H1 (cell line): ENCODE data around the gene NTPCR. TPM values are rescaled to one million over a fixed set of nuclear protein-coding genes. Genes with fewer than 3 reads are reported as not detected.

Experiments used
- CTCF ChIA-PET: fragments of 300-600 bp; sonication (Branson Sonifier 250); formaldehyde crosslinking; loops from one replicate; lab custom pipeline; 2021; ENCODE audit not compliant: partially characterized antibody; lab: Charles Lee
- POLR2A ChIA-PET: fragments of 300-600 bp; sonication (Branson Sonifier 250); formaldehyde crosslinking; loops from one replicate; lab custom pipeline; 2021; ENCODE audit warnings: inconsistent platforms; ENCODE audit not compliant: partially characterized antibody; lab: Charles Lee
- DNase-seq, 2 experiments: peaks; one replicate each; pipeline versions ENCODE4 v3.0.0 to v3.0.0-alpha.2; 2010 to 2022; ENCODE audit warnings: low spot score in 2 of 2, low read depth in 1 of 2, mixed read lengths in 1 of 2
- FAIRE-seq: peaks from 2 replicates; lab custom pipeline; 2011; peaks lifted over from hg19 to GRCh38; lab: Jason Lieb, UNC
- H2AFZ ChIP-seq: 2 replicates; pipeline ENCODE4 v1.8.1; 2012; ENCODE audit warnings: low read length, inconsistent platforms
- H2AK5ac ChIP-seq: 2 replicates; pipeline ENCODE4 v1.6.1; 2013; ENCODE audit warnings: low read depth, low read length
- H2BK120ac ChIP-seq: replicated peaks from 2 replicates; pipeline ENCODE3; 2013; ENCODE audit warnings: low read depth, low read length, inconsistent platforms
- H2BK12ac ChIP-seq: 2 replicates; pipeline ENCODE4 v1.6.1; 2013; ENCODE audit warnings: low read depth, low read length
- H2BK15ac ChIP-seq: 2 replicates; pipeline ENCODE4 v1.6.1; 2013; ENCODE audit warnings: low read length
- H2BK20ac ChIP-seq: 2 replicates; pipeline ENCODE4 v1.6.1; 2013; ENCODE audit warnings: low read length
- H2BK5ac ChIP-seq: 2 replicates; pipeline ENCODE4 v1.6.1; 2013; ENCODE audit warnings: low read depth, low read length
- H3K14ac ChIP-seq: 2 replicates; pipeline ENCODE4 v1.6.1; 2013; ENCODE audit warnings: inconsistent platforms; ENCODE audit not compliant: insufficient read length
- H3K18ac ChIP-seq: 2 replicates; pipeline ENCODE4 v1.6.1; 2013; ENCODE audit warnings: low read length; ENCODE audit errors: extremely low read depth
- H3K23ac ChIP-seq: 2 replicates; pipeline ENCODE4 v1.6.1; 2013; ENCODE audit warnings: inconsistent platforms; ENCODE audit not compliant: insufficient read length
- H3K23me2 ChIP-seq: 2 replicates; pipeline ENCODE4 v1.6.1; 2013; ENCODE audit warnings: low read depth, low read length
- H3K27ac ChIP-seq: 2 replicates; pipeline ENCODE4 v1.6.1; 2011; ENCODE audit warnings: low read depth, low read length, inconsistent platforms
- H3K27me3 ChIP-seq, 4 experiments: replicated peaks in 1 of 4; 1 replicate in 1 of 4; 2 replicates in 3 of 4; pipeline versions ENCODE4 v1.6.1 to v1.8.1; 2011 to 2013; ENCODE audit warnings: low read length in 3 of 4, mild to moderate bottlenecking in 3 of 4, inconsistent platforms in 2 of 4, mixed read lengths in 2 of 4, moderate library complexity in 1 of 4; ENCODE audit not compliant: control insufficient read depth in 3 of 4, insufficient read depth in 3 of 4; ENCODE audit errors: extremely low read depth in 1 of 4
- H3K36me3 ChIP-seq, 4 experiments: 2 replicates each; pipeline versions ENCODE4 v1.6.1 to v1.8.1; 2011 to 2013; ENCODE audit warnings: mild to moderate bottlenecking in 4 of 4, low read length in 3 of 4, moderate library complexity in 2 of 4, control low read depth in 1 of 4, inconsistent platforms in 1 of 4; ENCODE audit not compliant: insufficient read depth in 4 of 4, control insufficient read depth in 2 of 4
- H3K4ac ChIP-seq: replicated peaks from 2 replicates; pipeline ENCODE3; 2013; ENCODE audit warnings: low read length, low read depth, mixed read lengths, inconsistent platforms; ENCODE audit not compliant: insufficient read length
- H3K4me1 ChIP-seq, 4 experiments: replicated peaks in 1 of 4; 1 replicate in 1 of 4; 2 replicates in 3 of 4; pipeline versions ENCODE4 v1.6.1 to v1.8.1; 2011 to 2013; ENCODE audit warnings: low read length in 3 of 4, inconsistent platforms in 2 of 4, mixed read lengths in 1 of 4; ENCODE audit not compliant: insufficient read depth in 4 of 4, control insufficient read depth in 3 of 4
- H3K4me2 ChIP-seq, 2 experiments: 2 replicates each; pipeline versions ENCODE4 v1.6.1 to v1.8.1; 2011 to 2013; ENCODE audit warnings: low read depth in 2 of 2, low read length in 2 of 2, control low read depth in 1 of 2, inconsistent platforms in 1 of 2, mild to moderate bottlenecking in 1 of 2; ENCODE audit not compliant: insufficient read depth in 1 of 2
- H3K4me3 ChIP-seq, 4 experiments: fragments of 200-600, 300-600 bp in 1 of 4; sonication (generic), shearing (Covaris generic), sonication (Bioruptor Twin) in 1 of 4; 2 replicates each; pipeline versions ENCODE4 v1.5.1 to v1.8.1; 2011 to 2016; ENCODE audit warnings: low read length in 4 of 4, low read depth in 3 of 4, control low read depth in 2 of 4, inconsistent platforms in 2 of 4, mild to moderate bottlenecking in 2 of 4, mixed read lengths in 1 of 4, moderate library complexity in 1 of 4; ENCODE audit not compliant: insufficient read depth in 2 of 4; ENCODE audit errors: extremely low read depth in 1 of 4
- H3K56ac ChIP-seq: replicated peaks from 2 replicates; pipeline ENCODE3; 2013; ENCODE audit warnings: low read depth, mild to moderate bottlenecking, mixed read lengths, low read length, inconsistent platforms; ENCODE audit not compliant: insufficient read length
- H3K79me1 ChIP-seq: 2 replicates; pipeline ENCODE4 v1.6.1; 2013; ENCODE audit warnings: low read depth, low read length, control low read depth
- H3K79me2 ChIP-seq, 2 experiments: 2 replicates each; pipeline versions ENCODE4 v1.6.1 to v1.8.1; 2012 to 2013; ENCODE audit warnings: low read length in 2 of 2, mild to moderate bottlenecking in 2 of 2, inconsistent platforms in 1 of 2; ENCODE audit not compliant: insufficient read depth in 2 of 2, control insufficient read depth in 1 of 2
- H3K9ac ChIP-seq, 4 experiments: replicated peaks in 1 of 4; 1 replicate in 1 of 4; 2 replicates in 3 of 4; pipeline versions ENCODE4 v1.6.1 to v1.8.1; 2011 to 2013; ENCODE audit warnings: low read depth in 3 of 4, low read length in 3 of 4, control low read depth in 2 of 4, mild to moderate bottlenecking in 2 of 4, moderate library complexity in 2 of 4, inconsistent platforms in 1 of 4; ENCODE audit errors: extremely low read depth in 1 of 4
- H3K9me3 ChIP-seq, 2 experiments: 2 replicates each; pipeline versions ENCODE4 v1.6.1 to v1.8.1; 2012 to 2013; ENCODE audit warnings: mild to moderate bottlenecking in 2 of 2, moderate library complexity in 2 of 2, control low read depth in 1 of 2, inconsistent platforms in 1 of 2, low read depth in 1 of 2, low read length in 1 of 2, mixed read lengths in 1 of 2; ENCODE audit not compliant: insufficient read depth in 2 of 2
- H4K20me1 ChIP-seq, 2 experiments: replicated peaks in 1 of 2; 2 replicates each; pipeline versions ENCODE3 to v1.8.1; 2011 to 2013; ENCODE audit warnings: inconsistent platforms in 2 of 2, low read length in 2 of 2, mild to moderate bottlenecking in 1 of 2; ENCODE audit not compliant: insufficient read depth in 2 of 2, control insufficient read depth in 1 of 2
- H4K5ac ChIP-seq: 2 replicates; pipeline ENCODE4 v1.6.1; 2013; ENCODE audit warnings: low read length, low read depth, mixed read lengths, inconsistent platforms; ENCODE audit not compliant: insufficient read length
- H4K8ac ChIP-seq: 2 replicates; pipeline ENCODE4 v1.8.0; 2013; ENCODE audit warnings: mild to moderate bottlenecking, moderate library complexity, low read length, inconsistent platforms; ENCODE audit not compliant: insufficient read depth; ENCODE audit errors: extremely low read depth
- H4K91ac ChIP-seq: replicated peaks from 2 replicates; pipeline ENCODE3; 2013; ENCODE audit warnings: low read length, mixed read lengths, inconsistent platforms; ENCODE audit not compliant: insufficient read length
- ASH2L ChIP-seq: fragments of 200-600, 300-600 bp; sonication (generic); IDR thresholded peaks from one replicate; pipeline ENCODE4 v1.7.1; 2017; ENCODE audit warnings: low read length
- CBX5 ChIP-seq: fragments of 300-800, 300-1000 bp; sonication (generic); IDR thresholded peaks from 2 replicates; pipeline ENCODE4 v1.7.1; 2016; ENCODE audit warnings: antibody characterized with exemption, low read length, low read depth
- CEBPB ChIP-seq: IDR thresholded peaks from 2 replicates; pipeline ENCODE4 v1.6.1; 2012; ENCODE audit warnings: low read depth, low read length
- EP300 ChIP-seq, 2 experiments: IDR thresholded peaks; 1 replicate in 1 of 2; 2 replicates in 1 of 2; pipeline ENCODE4 v1.6.1; 2011 to 2012; ENCODE audit warnings: low read depth in 2 of 2, low read length in 2 of 2, mild to moderate bottlenecking in 2 of 2, borderline replicate concordance in 1 of 2, inconsistent platforms in 1 of 2, moderate library complexity in 1 of 2
- GABPA ChIP-seq: IDR thresholded peaks from 2 replicates; pipeline ENCODE4 v1.6.1; 2011; ENCODE audit warnings: mild to moderate bottlenecking, low read length, moderate library complexity, borderline replicate concordance; ENCODE audit not compliant: insufficient read depth
- KDM1A ChIP-seq: fragments of 200-600, 300-600 bp; sonication (generic); IDR thresholded peaks from 2 replicates; pipeline ENCODE4 v1.7.1; 2016; ENCODE audit warnings: mild to moderate bottlenecking, low read length, borderline replicate concordance
- MAFK ChIP-seq: IDR thresholded peaks from 2 replicates; pipeline ENCODE4 v1.6.1; 2012; ENCODE audit warnings: low read depth, mild to moderate bottlenecking, improper control_type of control experiment, low read length
- SP2 ChIP-seq: IDR thresholded peaks from 2 replicates; pipeline ENCODE4 v1.6.1; 2012; ENCODE audit warnings: mild to moderate bottlenecking, low read length, inconsistent platforms
- SUZ12 ChIP-seq: fragments of 200-600 bp; sonication (generic); IDR thresholded peaks from 2 replicates; pipeline ENCODE4 v1.6.1; 2012; ENCODE audit warnings: mild to moderate bottlenecking, inconsistent platforms, low read length, moderate library complexity, mixed read lengths
- TBP ChIP-seq: IDR thresholded peaks from 2 replicates; pipeline ENCODE4 v1.6.1; 2011; ENCODE audit warnings: low read depth, low read length, improper control_type of control experiment
- TEAD4 ChIP-seq: IDR thresholded peaks from 2 replicates; pipeline ENCODE4 v1.6.1; 2012; ENCODE audit warnings: low read depth, low read length, inconsistent platforms, mixed read lengths
- WGBS, 2 experiments: shearing (Covaris generic) in 1 of 2; methylation state at CpG; one replicate each; pipeline versions ENCODE4 v1.1.6 to v1.1.7; 2013 to 2015; ENCODE audit warnings: low lambda C conversion rate in 2 of 2, mixed read lengths in 2 of 2, inconsistent platforms in 1 of 2, low coverage in 1 of 2, missing lambda C conversion rate in 1 of 2; ENCODE audit not compliant: insufficient replicate concordance in 2 of 2, insufficient coverage in 1 of 2, insufficient read length in 1 of 2; ENCODE audit errors: extremely low coverage in 1 of 2, missing lambda C conversion rate in 1 of 2; 5-methylcytosine and 5-hydroxymethylcytosine counted together
- polyA plus RNA-seq, 7 experiments: library from polyadenylated mRNA; depleted of rRNA in 3 of 7; stranded (reverse) in 5 of 7; unstranded in 2 of 7; fragments of >200 nt in 5 of 7; fragments of 200-250 nt in 2 of 7; gene quantifications; 1 replicate in 5 of 7; 2 replicates in 1 of 7; 4 replicates in 1 of 7; pipeline versions ENCODE4 v1.2.1 to v1.2.3, GENCODE V29; 2011 to 2013; ENCODE audit warnings: missing spikeins in 2 of 7, mixed read lengths in 2 of 7
- total RNA-seq: library from RNA; stranded (reverse); fragmentation: NEBNext Ultra II Directional; extraction: Animal tissue kit (Norgen Biotek cat#: 25700); gene quantifications from 2 replicates; pipeline ENCODE4 v1.2.1, GENCODE V29; 2021

NTPCR gene
- total and polyA plus RNA-seq, 2 of the 8 experiments (the other 6 are each of a cell fraction or from before 2014, with no cell fraction given): 22.6 to 73.1 TPM

GRCh38 chr1:232915212-232915611 lies 35.2 kb upstream of the NTPCR start:
- no peak overlapping the region for H2BK15ac ChIP-seq
- H2BK20ac ChIP-seq: no peak overlapping the region
- no peaks in the 10 kb centered on the region for H3K23me2 ChIP-seq
- no peak overlapping the region for H2BK120ac ChIP-seq
- no peaks in the 10 kb centered on the region for H3K9me3 ChIP-seq
- no peak overlapping the region for H3K4me2 ChIP-seq
- H3K36me3 ChIP-seq: no peaks in the 10 kb centered on the region
- H3K23ac ChIP-seq: no peak overlapping the region
- no peak overlapping the region for H3K56ac ChIP-seq
- no peak overlapping the region for H4K8ac ChIP-seq
- H4K91ac ChIP-seq: no peak overlapping the region
- H4K5ac ChIP-seq: no peak overlapping the region
- no peak overlapping the region for H2AK5ac ChIP-seq
- TF ChIP-seq CEBPB (no peak), KDM1A (no peak), SUZ12 (no peak), MAFK (no peak), SP2 (no peak), GABPA (no peak), ASH2L (no peak), CBX5 (no peak), EP300 (IDR thresholded peaks at IDR 0.05; ENCODE audit: borderline replicate concordance in 1 of 2, low read depth in 2 of 2, low read length in 2 of 2) (no peak), TEAD4 (no peak), TBP (no peak)
- no peak overlapping the region for H3K4me3 ChIP-seq
- ChIA-PET POLR2A (no interaction called here), CTCF (interaction anchor here (1.2 kb wide), 1 partner anchor 36 kb away, joined by 3 read pairs; no protein-coding TSS in a partner anchor)
- FAIRE-seq (no peak), DNase-seq (no peak)
- no peak overlapping the region for H2BK5ac ChIP-seq
- H4K20me1 ChIP-seq: no peaks in the 10 kb centered on the region
- no peak overlapping the region for H2AFZ ChIP-seq
- no peak overlapping the region for H2BK12ac ChIP-seq
- H3K4me1 ChIP-seq: peaks cover 0 to 10% (median under 1%) of the 10 kb centered on the region in 4 experiments; a peak in 4 of 7 replicates
- no peak overlapping the region for H3K4ac ChIP-seq
- no peak overlapping the region for H3K9ac ChIP-seq
- no peaks in the 10 kb centered on the region for H3K27me3 ChIP-seq
- no peak overlapping the region for H3K27ac ChIP-seq
- 83% methylated on average over 4 of the region's 4 CpGs; no CpG with 5 or more reads in 1 of the 2 experiments for whole genome bisulfite sequencing, 2 experiments
- no peak overlapping the region for H3K14ac ChIP-seq
- H3K79me2 ChIP-seq: no peaks in the 10 kb centered on the region
- H3K18ac ChIP-seq: no peak overlapping the region
- H3K79me1 ChIP-seq: no peaks in the 10 kb centered on the region
